Endothelial cell of umbilical vein (primary cell): ENCODE measurements around the gene MBLAC1. TPM values are rescaled to one million over a fixed set of nuclear protein-coding genes. Genes with fewer than 3 reads are reported as not detected.

Experiments used
- BruUV-seq: library from RNA; stranded (reverse); fragments of 400-500 nt; replicated peaks from 2 replicates; lab custom pipeline; 2021; lab: Mats Ljungman, UMichigan
- CTCF ChIA-PET: fragments of 300-600, 350-600 bp; sonication (Branson Sonifier 250); formaldehyde crosslinking; loops from one replicate; lab custom pipeline; 2021; ENCODE audit warnings: antibody characterized with exemption, inconsistent platforms; lab: Charles Lee
- POLR2A ChIA-PET: fragments of 300-600, 350-600 bp; sonication (Branson Sonifier 250); formaldehyde crosslinking; loops from one replicate; lab custom pipeline; 2021; ENCODE audit warnings: antibody characterized with exemption, inconsistent platforms; lab: Charles Lee
- DNase-seq: peaks from one replicate; pipeline ENCODE4 v3.0.0-alpha.2; 2011; ENCODE audit warnings: low read depth, low spot score
- FAIRE-seq: peaks from 2 replicates; lab custom pipeline; 2011; peaks lifted over from hg19 to GRCh38; lab: Jason Lieb, UNC
- H2AFZ ChIP-seq: 2 replicates; pipeline ENCODE4 v1.6.0; 2012; ENCODE audit warnings: low read depth, low read length, control low read depth, inconsistent platforms
- H3K27ac ChIP-seq: 2 replicates; pipeline ENCODE4 v1.5.1; 2011; ENCODE audit warnings: low read depth, mild to moderate bottlenecking, control low read depth, low read length, moderate library complexity; ENCODE audit not compliant: insufficient read depth
- H3K27me3 ChIP-seq, 2 experiments: 2 replicates each; pipeline versions ENCODE4 v1.6.0 to v1.6.1; 2011; ENCODE audit warnings: low read length in 2 of 2, mixed read lengths in 1 of 2; ENCODE audit not compliant: control insufficient read depth in 2 of 2, insufficient read depth in 2 of 2
- H3K36me3 ChIP-seq, 2 experiments: 2 replicates in 1 of 2; 3 replicates in 1 of 2; pipeline ENCODE4 v1.5.1; 2011; ENCODE audit warnings: low read length in 2 of 2, mild to moderate bottlenecking in 1 of 2, moderate library complexity in 1 of 2; ENCODE audit not compliant: control insufficient read depth in 2 of 2, insufficient read depth in 2 of 2; ENCODE audit errors: extremely low read depth in 1 of 2
- H3K4me1 ChIP-seq: 3 replicates; pipeline ENCODE4 v1.5.1; 2011; ENCODE audit warnings: mild to moderate bottlenecking, low read length; ENCODE audit not compliant: control insufficient read depth, insufficient read depth; ENCODE audit errors: extremely low read depth
- H3K4me2 ChIP-seq: 2 replicates; pipeline ENCODE4 v1.6.1; 2011; ENCODE audit warnings: low read length, control low read depth, mixed read lengths; ENCODE audit not compliant: insufficient read depth
- H3K4me3 ChIP-seq, 3 experiments: fragments of 200-600 bp in 1 of 3; sonication (generic), shearing (Covaris generic) in 1 of 3; replicated peaks in 1 of 3; 2 replicates each; pipeline ENCODE4 v1.5.1; 2011 to 2016; ENCODE audit warnings: control low read depth in 3 of 3, low read length in 3 of 3, mild to moderate bottlenecking in 2 of 3, inconsistent platforms in 1 of 3, low read depth in 1 of 3, moderate library complexity in 1 of 3; ENCODE audit not compliant: insufficient read depth in 1 of 3
- H3K79me2 ChIP-seq: 2 replicates; pipeline ENCODE4 v1.6.0; 2012; ENCODE audit warnings: low read length, inconsistent platforms; ENCODE audit not compliant: control insufficient read depth, insufficient read depth
- H3K9ac ChIP-seq: replicated peaks from 2 replicates; pipeline ENCODE3; 2011; ENCODE audit warnings: low read length, control low read depth; ENCODE audit not compliant: insufficient read depth; ENCODE audit errors: extremely low read depth
- H3K9me1 ChIP-seq: replicated peaks from 3 replicates; pipeline ENCODE4 v1.6.0; 2011; ENCODE audit warnings: mild to moderate bottlenecking, low read length; ENCODE audit not compliant: control insufficient read depth, insufficient read depth; ENCODE audit errors: extremely low read depth
- H3K9me3 ChIP-seq: replicated peaks from 2 replicates; pipeline ENCODE4 v1.5.1; 2012; ENCODE audit warnings: low read length, inconsistent platforms; ENCODE audit not compliant: control insufficient read depth, insufficient read depth
- H4K20me1 ChIP-seq: replicated peaks from 2 replicates; pipeline ENCODE3; 2011; ENCODE audit warnings: mild to moderate bottlenecking, low read length; ENCODE audit not compliant: control insufficient read depth, insufficient read depth; ENCODE audit errors: extremely low read depth
- CTCF ChIP-seq, 2 donors: IDR thresholded peaks; 1 replicate in 1 of 2; 2 replicates in 1 of 2; pipeline ENCODE4 v1.5.1; 2011; ENCODE audit warnings: low read length in 2 of 2, mild to moderate bottlenecking in 2 of 2, moderate library complexity in 2 of 2, control low read depth in 1 of 2, inconsistent platforms in 1 of 2, low read depth in 1 of 2; ENCODE audit not compliant: insufficient read depth in 1 of 2; ENCODE audit errors: extremely low read depth in 1 of 2
- EZH2 ChIP-seq: IDR thresholded peaks from 2 replicates; pipeline ENCODE4 v1.6.1; 2012; ENCODE audit warnings: borderline replicate concordance, low read depth, mild to moderate bottlenecking, moderate library complexity, low read length, inconsistent platforms; ENCODE audit not compliant: severe bottlenecking
- FOS ChIP-seq: IDR thresholded peaks from 2 replicates; pipeline ENCODE4 v1.6.1; 2011; ENCODE audit warnings: mild to moderate bottlenecking, low read length, moderate library complexity, borderline replicate concordance; ENCODE audit not compliant: insufficient read depth
- GATA2 ChIP-seq: IDR thresholded peaks from 2 replicates; pipeline ENCODE4 v1.7.0; 2011; ENCODE audit warnings: low read depth, mild to moderate bottlenecking, moderate library complexity, mixed read lengths, low read length; ENCODE audit not compliant: insufficient read length, insufficient read depth
- JUN ChIP-seq: IDR thresholded peaks from 2 replicates; pipeline ENCODE4 v1.6.1; 2011; ENCODE audit warnings: borderline replicate concordance, low read depth; ENCODE audit not compliant: insufficient read length, insufficient read depth
- MAX ChIP-seq: IDR thresholded peaks from 2 replicates; pipeline ENCODE4 v1.6.1; 2011; ENCODE audit not compliant: insufficient read depth, insufficient read length
- MYC ChIP-seq: IDR thresholded peaks from one replicate; pipeline ENCODE4 v1.6.1; 2011; ENCODE audit warnings: mild to moderate bottlenecking, low read depth, low read length
- POLR2A ChIP-seq: IDR thresholded peaks from 2 replicates; pipeline ENCODE4 v1.6.1; 2012; ENCODE audit warnings: low read depth, mild to moderate bottlenecking, control low read depth, low read length
- POLR2AphosphoS5 ChIP-seq: IDR thresholded peaks from 2 replicates; pipeline ENCODE4 v1.6.1; 2012; ENCODE audit warnings: low read depth, mild to moderate bottlenecking, control low read depth, low read length, moderate library complexity; ENCODE audit not compliant: insufficient read depth
- dilution Hi-C: fragments of 300-500 bp; cut with MboI; formaldehyde crosslinking; loops from one replicate; pipeline ENCODE4 v1.15.0; 2019; ENCODE audit warnings: low sequenced_read_pairs; ENCODE audit not compliant: extremely low pct_ligation_motif_present
- intact Hi-C: fragments of 100-400 bp; cut with micrococcal nuclease; formaldehyde crosslinking; loops from one replicate; pipeline ENCODE4 v1.10.0; 2022
- polyA plus RNA-seq, 4 experiments: library from polyadenylated mRNA; depleted of rRNA in 3 of 4; stranded (reverse) in 3 of 4; unstranded in 1 of 4; fragments of >200 nt; gene quantifications; 2 replicates each; pipeline versions ENCODE4 v1.2.1 to v1.2.3, GENCODE V29; 2011 to 2012; ENCODE audit warnings: missing spikeins in 1 of 4
- total RNA-seq: library from RNA; stranded (reverse); gene quantifications from 2 replicates; pipeline ENCODE4 v1.2.3, GENCODE V29; 2021

MBLAC1 gene
- total and polyA plus RNA-seq, 2 donors (not counting 3 experiments of a cell fraction or from before 2014, with no cell fraction given) = 1.8 to 2.1 TPM

GRCh38 chr7:100111156-100111555 lies 15.6 kb upstream of the MBLAC1 start:
- DNase-seq (no peak), FAIRE-seq (no peak)
- H3K27ac ChIP-seq = no peak overlapping the region
- dilution Hi-C loops (no loop called here), intact Hi-C loops (no loop called here)
- H3K4me3 ChIP-seq = no peak overlapping the region
- TF ChIP-seq FOS (no peak), POLR2A (no peak), MAX (no peak), POLR2AphosphoS5 (no peak), GATA2 (no peak), EZH2 (no peak), MYC (no peak), JUN (no peak), CTCF (IDR thresholded peaks at IDR 0.05; ENCODE audit: extremely low read depth in 1 of 2, insufficient read depth in 1 of 2, low read depth in 1 of 2, low read length in 2 of 2) (no peak)
- H3K27me3 ChIP-seq = no peaks in the 10 kb centered on the region
- H3K9me1 ChIP-seq = no peaks in the 10 kb centered on the region
- no peak overlapping the region for H2AFZ ChIP-seq
- H3K9ac ChIP-seq = no peak overlapping the region
- H3K4me2 ChIP-seq = no peak overlapping the region
- H3K79me2 ChIP-seq = no peaks in the 10 kb centered on the region
- no peaks in the 10 kb centered on the region for H3K4me1 ChIP-seq
- BruUV-seq = no TSS peak
- POLR2A ChIA-PET = no interaction called here
- no peaks in the 10 kb centered on the region for H4K20me1 ChIP-seq
- peaks cover 12 to 41% of the 10 kb centered on the region in 2 experiments for H3K36me3 ChIP-seq
- no peaks in the 10 kb centered on the region for H3K9me3 ChIP-seq
- CTCF ChIA-PET = no interaction called here
